ENCODE results near the gene SCFD2. TPM values are rescaled to one million over a fixed set of nuclear protein-coding genes. Genes with fewer than 3 reads are reported as not detected.

Gene SCFD2
- polyA plus RNA-seq, 1 donor from 2014 or later = 5.0 TPM

GRCh38 chr4:53105313-53105712 lies 260.5 kb downstream of the SCFD2 start:
- Histone ChIP-seq H3K27me3 (ENCODE audit: insufficient read depth, low read depth, low read length) (no peaks in the 10 kb centered on the region), H3K9me2 (ENCODE audit: insufficient read depth, low read length) (no peaks in the 10 kb centered on the region), H4K20me1 (ENCODE audit: insufficient read depth) (no peaks in the 10 kb centered on the region), H3K36me3 (ENCODE audit: insufficient read depth, low read length) (no peaks in the 10 kb centered on the region), H3K9ac (ENCODE audit: low read length) (no peak overlapping the region), H3K4me3 (ENCODE audit: low read length) (no peak overlapping the region), H3K27ac (ENCODE audit: low read length) (no peak overlapping the region), H3K4me2 (ENCODE audit: low read length) (no peak overlapping the region), H2AFZ (ENCODE audit: low read depth, low read length) (no peak overlapping the region), H3K79me2 (replicated peaks; ENCODE audit: insufficient read depth, low read length) (no peaks in the 10 kb centered on the region), H3K9me3 (ENCODE audit: low read length) (no peaks in the 10 kb centered on the region), H3F3A (ENCODE audit: insufficient read depth, low read length, poor library complexity, severe bottlenecking) (no peaks in the 10 kb centered on the region)
- TF ChIP-seq REST (IDR thresholded peaks at IDR 0.05; ENCODE audit: borderline replicate concordance) (no peak), EP300 (conservative IDR thresholded peaks at IDR 0.05; ENCODE audit: poor library complexity, severe bottlenecking) (no peak), CTCF (IDR thresholded peaks at IDR 0.05; ENCODE audit: poor library complexity, severe bottlenecking) (no peak), RAD21 (conservative IDR thresholded peaks at IDR 0.05) (no peak), SMC3 (conservative IDR thresholded peaks at IDR 0.05; ENCODE audit: poor library complexity) (no peak), TAF1 (IDR thresholded peaks at IDR 0.05; ENCODE audit: low read depth) (no peak), POLR2AphosphoS5 (IDR thresholded peaks at IDR 0.05) (no peak), EZH2 (IDR thresholded peaks at IDR 0.05; ENCODE audit: borderline replicate concordance, insufficient read depth, low read length, poor library complexity, severe bottlenecking) (no peak), MXI1 (conservative IDR thresholded peaks at IDR 0.05; ENCODE audit: poor library complexity, severe bottlenecking) (no peak)

GRCh38 chr4:53103481-53103880 lies 262.4 kb downstream of the SCFD2 start:
- H3K9ac ChIP-seq (ENCODE audit: low read length) = no peak overlapping the region
- no peak overlapping the region for H3K27ac ChIP-seq (ENCODE audit: low read length)
- H3K36me3 ChIP-seq (ENCODE audit: insufficient read depth, low read length) = no peaks in the 10 kb centered on the region
- H3K9me2 ChIP-seq (ENCODE audit: insufficient read depth, low read length) = no peaks in the 10 kb centered on the region
- no peak overlapping the region for H3K4me2 ChIP-seq (ENCODE audit: low read length)
- H3F3A ChIP-seq (ENCODE audit: insufficient read depth, low read length, poor library complexity, severe bottlenecking) = no peaks in the 10 kb centered on the region
- H2AFZ ChIP-seq (ENCODE audit: low read depth, low read length) = no peak overlapping the region
- no peak overlapping the region for H3K4me3 ChIP-seq (ENCODE audit: low read length)
- no peaks in the 10 kb centered on the region for H3K9me3 ChIP-seq (ENCODE audit: low read length)
- no peaks in the 10 kb centered on the region for H3K79me2 ChIP-seq (replicated peaks; ENCODE audit: insufficient read depth, low read length)
- H4K20me1 ChIP-seq (ENCODE audit: insufficient read depth) = no peaks in the 10 kb centered on the region
- no peaks in the 10 kb centered on the region for H3K27me3 ChIP-seq (ENCODE audit: insufficient read depth, low read depth, low read length)
- TF ChIP-seq MXI1 (conservative IDR thresholded peaks at IDR 0.05; ENCODE audit: poor library complexity, severe bottlenecking) (no peak), POLR2AphosphoS5 (IDR thresholded peaks at IDR 0.05) (no peak), TAF1 (IDR thresholded peaks at IDR 0.05; ENCODE audit: low read depth) (no peak), REST (IDR thresholded peaks at IDR 0.05; ENCODE audit: borderline replicate concordance) (no peak), CTCF (IDR thresholded peaks at IDR 0.05; ENCODE audit: poor library complexity, severe bottlenecking) (no peak), RAD21 (conservative IDR thresholded peaks at IDR 0.05) (no peak), EP300 (conservative IDR thresholded peaks at IDR 0.05; ENCODE audit: poor library complexity, severe bottlenecking) (no peak), SMC3 (conservative IDR thresholded peaks at IDR 0.05; ENCODE audit: poor library complexity) (no peak), EZH2 (IDR thresholded peaks at IDR 0.05; ENCODE audit: borderline replicate concordance, insufficient read depth, low read length, poor library complexity, severe bottlenecking) (no peak)
